ENCODE data around the gene RPTOR. TPM values are rescaled to one million over a fixed set of nuclear protein-coding genes. Genes with fewer than 3 reads are reported as not detected.
A peak's percentile ranks its signal among the peaks of the same experiment; 100 is the strongest.

Gene RPTOR
- total and polyA plus RNA-seq, 4 donors = 12.4 to 46.1 (median 29.7) TPM

- DNase-seq = no peak
- peaks cover 0 to 10% (median 2%) of the 10 kb centered on the region in 4 donors for H3K36me3 ChIP-seq (ENCODE audit: control insufficient read depth in 4 of 4, insufficient read depth in 4 of 4, low read length in 4 of 4)
- peaks cover 0 to 48% (median 16%) of the 10 kb centered on the region in 5 donors for H3K4me1 ChIP-seq (ENCODE audit: control insufficient read depth in 5 of 5, insufficient read depth in 5 of 5, low read length in 5 of 5)
- no peaks in the 10 kb centered on the region for H3K9me3 ChIP-seq (ENCODE audit: control insufficient read depth in 4 of 4, insufficient read depth in 3 of 4, low read length in 3 of 4)
- 91 to 92% methylated on average over 38 of the region's 38 CpGs for WGBS, 2 donors
- H3K9ac ChIP-seq (ENCODE audit: insufficient read depth in 1 of 2, low read length in 2 of 2) = no peak overlapping the region
- no peak overlapping the region for H3K4me3 ChIP-seq
- H3K27me3 ChIP-seq (ENCODE audit: control insufficient read depth in 3 of 3, insufficient read depth in 3 of 3, low read length in 2 of 3) = no peaks in the 10 kb centered on the region
- ATAC-seq (ENCODE audit: insufficient read depth, low FRiP score) = no peak
- no peak for TF ChIP-seq CTCF (IDR thresholded peaks at IDR 0.05; ENCODE audit: control extremely low read depth, extremely low read depth)
- H3K27ac ChIP-seq (ENCODE audit: low read depth in 1 of 2, low read length in 1 of 2) = no peak overlapping the region
Measured at GRCh38 chr17:80940171-80941123, 395.8 kb downstream of the RPTOR start.

- H3K27ac ChIP-seq (ENCODE audit: low read depth in 1 of 2, low read length in 1 of 2) = no peak overlapping the region
- no peak overlapping the region for H3K9ac ChIP-seq (ENCODE audit: insufficient read depth in 1 of 2, low read length in 2 of 2)
- DNase-seq = no peak
- WGBS, 2 donors = 91 to 94% methylated on average over 12 of the region's 12 CpGs
- H3K27me3 ChIP-seq (ENCODE audit: control insufficient read depth in 3 of 3, insufficient read depth in 3 of 3, low read length in 2 of 3) = no peaks in the 10 kb centered on the region
- peaks cover 2 to 14% (median 5%) of the 10 kb centered on the region in 4 donors for H3K36me3 ChIP-seq (ENCODE audit: control insufficient read depth in 4 of 4, insufficient read depth in 4 of 4, low read length in 4 of 4)
- ATAC-seq (ENCODE audit: insufficient read depth, low FRiP score) = no peak
- TF ChIP-seq CTCF (IDR thresholded peaks at IDR 0.05; ENCODE audit: control extremely low read depth, extremely low read depth) = no peak
- H3K4me3 ChIP-seq = no peak overlapping the region
- peaks cover 0 to 48% (median 16%) of the 10 kb centered on the region in 5 donors for H3K4me1 ChIP-seq (ENCODE audit: control insufficient read depth in 5 of 5, insufficient read depth in 5 of 5, low read length in 5 of 5)
- no peaks in the 10 kb centered on the region for H3K9me3 ChIP-seq (ENCODE audit: control insufficient read depth in 4 of 4, insufficient read depth in 3 of 4, low read length in 3 of 4)
Measured at GRCh38 chr17:80941171-80941570, 396.5 kb downstream of the RPTOR start.

- ATAC-seq (ENCODE audit: insufficient read depth, low FRiP score) = no peak
- no peaks in the 10 kb centered on the region for H3K27me3 ChIP-seq (ENCODE audit: control insufficient read depth in 3 of 3, insufficient read depth in 3 of 3, low read length in 2 of 3)
- no peak overlapping the region for H3K4me3 ChIP-seq
- DNase-seq = peak; percentile 86 to 93 (median 88)
- H3K9ac ChIP-seq (ENCODE audit: insufficient read depth in 1 of 2, low read length in 2 of 2) = no peak overlapping the region
- no peaks in the 10 kb centered on the region for H3K9me3 ChIP-seq (ENCODE audit: control insufficient read depth in 4 of 4, insufficient read depth in 3 of 4, low read length in 3 of 4)
- no peak for TF ChIP-seq CTCF (IDR thresholded peaks at IDR 0.05; ENCODE audit: control extremely low read depth, extremely low read depth)
- peaks cover 2 to 18% (median 11%) of the 10 kb centered on the region in 4 donors for H3K36me3 ChIP-seq (ENCODE audit: control insufficient read depth in 4 of 4, insufficient read depth in 4 of 4, low read length in 4 of 4)
- H3K4me1 ChIP-seq (ENCODE audit: control insufficient read depth in 5 of 5, insufficient read depth in 5 of 5, low read length in 5 of 5) = peaks cover 0 to 48% (median 16%) of the 10 kb centered on the region in 5 donors
- H3K27ac ChIP-seq (ENCODE audit: low read depth in 1 of 2, low read length in 1 of 2) = peak overlapping the region in 1 of 2 donors; percentile 72
- 85 to 94% methylated on average over 33 of the region's 33 CpGs for WGBS, 2 donors
Measured at GRCh38 chr17:80941743-80942422, 397.2 kb downstream of the RPTOR start.

Measured in lung (tissue), 12 donors.